ENCODE measurements around the gene GOT2.

GRCh38 chr16:58709333-58709732 lies 24.8 kb downstream of the GOT2 start:
- TF ChIP-seq POLR2A (IDR thresholded peaks at IDR 0.05; ENCODE audit: extremely low read depth, insufficient read length) (no peak), CTCF (IDR thresholded peaks at IDR 0.05; ENCODE audit: low read depth, low read length) (no peak), MAX (IDR thresholded peaks at IDR 0.05; ENCODE audit: low read depth, low read length) (no peak)
